IMR-90 (cell line): ENCODE measurements around the gene LDHD. TPM values are rescaled to one million over a fixed set of nuclear protein-coding genes. Genes with fewer than 3 reads are reported as not detected.

Experiments used
- ATAC-seq: fragments of 200-7000 bp; cut with Tn5 transposase; 2 replicates; pipeline ENCODE4 v1.9.1; 2020; ENCODE audit warnings: low read depth, mild to moderate bottlenecking, moderate library complexity
- BruUV-seq: library from RNA; stranded (reverse); fragments of 400-500 nt; replicated peaks from 2 replicates; lab custom pipeline; 2021; lab: Mats Ljungman, UMichigan
- CTCF ChIA-PET: fragments of 300-600 bp; formaldehyde crosslinking; extraction: SDS; loops from one replicate; lab custom pipeline; 2021; ENCODE audit warnings: antibody characterized with exemption; lab: Yijun Ruan, JAX
- POLR2A ChIA-PET: fragments of 300-600 bp; sonication (Branson Sonifier 250); formaldehyde crosslinking; loops from one replicate; lab custom pipeline; 2022; ENCODE audit warnings: antibody characterized with exemption; ENCODE audit not compliant: unreplicated experiment; lab: Charles Lee
- DNase-seq: peaks from one replicate; pipeline ENCODE4 v3.0.0; 2013
- H2AFZ ChIP-seq: replicated peaks from 2 replicates; pipeline ENCODE3; 2013; ENCODE audit warnings: low read length, mild to moderate bottlenecking; ENCODE audit not compliant: poor library complexity
- H2AK5ac ChIP-seq: 2 replicates; pipeline ENCODE4 v1.6.1; 2013; ENCODE audit warnings: low read depth, low read length, inconsistent platforms
- H2AK9ac ChIP-seq: replicated peaks from 2 replicates; pipeline ENCODE3; 2013; ENCODE audit warnings: mild to moderate bottlenecking, low read depth, low read length, moderate library complexity; ENCODE audit not compliant: poor library complexity
- H2BK120ac ChIP-seq: 2 replicates; pipeline ENCODE4 v1.6.1; 2013; ENCODE audit warnings: low read depth, low read length, inconsistent platforms
- H2BK15ac ChIP-seq: 3 replicates; pipeline ENCODE4 v1.6.1; 2013; ENCODE audit warnings: low read depth, low read length, inconsistent platforms
- H2BK20ac ChIP-seq: 2 replicates; pipeline ENCODE4 v1.6.1; 2013; ENCODE audit warnings: low read depth, mild to moderate bottlenecking, inconsistent platforms, low read length, moderate library complexity
- H2BK5ac ChIP-seq: 2 replicates; pipeline ENCODE4 v1.6.1; 2013; ENCODE audit warnings: mild to moderate bottlenecking, low read depth, low read length, inconsistent platforms; ENCODE audit not compliant: poor library complexity, severe bottlenecking
- H3K14ac ChIP-seq: replicated peaks from 2 replicates; pipeline ENCODE4 v1.6.1; 2013; ENCODE audit warnings: low read depth, low read length, inconsistent platforms
- H3K18ac ChIP-seq: 2 replicates; pipeline ENCODE4 v1.6.1; 2013; ENCODE audit warnings: low read depth, low read length, control low read depth
- H3K23ac ChIP-seq: 2 replicates; pipeline ENCODE4 v1.6.1; 2013; ENCODE audit warnings: low read depth, low read length, inconsistent platforms
- H3K27ac ChIP-seq: 2 replicates; pipeline ENCODE4 v1.5.1; 2013; ENCODE audit warnings: mild to moderate bottlenecking, control low read depth, low read length; ENCODE audit not compliant: insufficient read depth
- H3K27me3 ChIP-seq: 2 replicates; pipeline ENCODE4 v1.6.1; 2013; ENCODE audit warnings: low read length; ENCODE audit not compliant: control insufficient read depth, insufficient read depth
- H3K36me3 ChIP-seq: 2 replicates; pipeline ENCODE4 v1.6.1; 2013; ENCODE audit warnings: low read length, mixed read lengths; ENCODE audit not compliant: control insufficient read depth, insufficient read depth
- H3K4ac ChIP-seq: 2 replicates; pipeline ENCODE4 v1.6.1; 2013; ENCODE audit warnings: low read depth, low read length, inconsistent platforms
- H3K4me1 ChIP-seq: 2 replicates; pipeline ENCODE4 v1.6.1; 2013; ENCODE audit warnings: low read length, mixed read lengths; ENCODE audit not compliant: control insufficient read depth, insufficient read depth
- H3K4me2 ChIP-seq: 2 replicates; pipeline ENCODE4 v1.6.1; 2013; ENCODE audit warnings: low read depth, mild to moderate bottlenecking, control low read depth, low read length, moderate library complexity
- H3K4me3 ChIP-seq: 2 replicates; pipeline ENCODE4 v1.5.1; 2013; ENCODE audit warnings: low read depth, mild to moderate bottlenecking, control low read depth, low read length, moderate library complexity; ENCODE audit not compliant: insufficient read depth
- H3K56ac ChIP-seq: 2 replicates; pipeline ENCODE4 v1.6.1; 2013; ENCODE audit warnings: low read length, inconsistent platforms; ENCODE audit not compliant: insufficient read depth; ENCODE audit errors: extremely low read depth
- H3K79me1 ChIP-seq, 2 experiments: 2 replicates each; pipeline ENCODE4 v1.6.1; 2013; ENCODE audit warnings: low read length in 2 of 2, inconsistent platforms in 1 of 2, low read depth in 1 of 2
- H3K9ac ChIP-seq: 2 replicates; pipeline ENCODE4 v1.6.1; 2013; ENCODE audit warnings: low read depth, low read length, control low read depth
- H3K9me1 ChIP-seq: 2 replicates; pipeline ENCODE4 v1.6.1; 2013; ENCODE audit warnings: low read length, inconsistent platforms; ENCODE audit not compliant: insufficient read depth
- H3K9me3 ChIP-seq: 2 replicates; pipeline ENCODE4 v1.6.1; 2013; ENCODE audit warnings: low read length; ENCODE audit not compliant: control insufficient read depth, insufficient read depth
- H4K20me1 ChIP-seq: 2 replicates; pipeline ENCODE4 v1.6.1; 2013; ENCODE audit warnings: low read length, inconsistent platforms; ENCODE audit not compliant: insufficient read depth
- H4K5ac ChIP-seq: 2 replicates; pipeline ENCODE4 v1.6.1; 2013; ENCODE audit warnings: mild to moderate bottlenecking, low read depth, low read length, control low read depth
- H4K8ac ChIP-seq, 2 experiments: 2 replicates each; pipeline ENCODE4 v1.6.1; 2013; ENCODE audit warnings: low read depth in 2 of 2, low read length in 2 of 2, control low read depth in 1 of 2, inconsistent platforms in 1 of 2
- H4K91ac ChIP-seq: 2 replicates; pipeline ENCODE4 v1.6.1; 2013; ENCODE audit warnings: low read depth, low read length, inconsistent platforms; ENCODE audit not compliant: insufficient read depth
- BHLHE40 ChIP-seq: fragments of 150-350 bp; IDR thresholded peaks from 2 replicates; pipeline ENCODE4 v1.6.1; 2016; ENCODE audit warnings: mild to moderate bottlenecking, low read depth, low read length
- CHD1 ChIP-seq: IDR thresholded peaks from 2 replicates; pipeline ENCODE4 v1.6.1; 2012; ENCODE audit warnings: low read depth, low read length, improper control_type of control experiment
- FOS ChIP-seq: fragments of 150-350 bp; IDR thresholded peaks from 2 replicates; pipeline ENCODE4 v1.6.1; 2016; ENCODE audit warnings: low read depth, low read length
- MAFK ChIP-seq: IDR thresholded peaks from 2 replicates; pipeline ENCODE4 v1.6.1; 2012; ENCODE audit warnings: low read depth, low read length, improper control_type of control experiment
- MAZ ChIP-seq: IDR thresholded peaks from 2 replicates; pipeline ENCODE4 v1.6.1; 2012; ENCODE audit warnings: low read depth, mild to moderate bottlenecking, low read length, improper control_type of control experiment, moderate library complexity, borderline replicate concordance
- RAD21 ChIP-seq: IDR thresholded peaks from 2 replicates; pipeline ENCODE4 v1.6.1; 2012; ENCODE audit warnings: low read length, improper control_type of control experiment
- WGBS, 2 experiments: methylation state at CpG; one replicate each; pipeline versions ENCODE4 v1.1.5 to v1.1.7; 2013; ENCODE audit warnings: missing lambda C conversion rate in 2 of 2; ENCODE audit not compliant: insufficient read length in 1 of 2; ENCODE audit errors: extremely low coverage in 2 of 2; 5-methylcytosine and 5-hydroxymethylcytosine counted together
- dilution Hi-C: fragments of 300-500 bp; cut with HindIII; formaldehyde crosslinking; loops from one replicate; pipeline ENCODE4 v1.14.3; 2018; ENCODE audit warnings: low sequenced_read_pairs; ENCODE audit not compliant: unreplicated experiment
- in situ Hi-C: fragments of 300-500 bp; cut with MboI; formaldehyde crosslinking; loops from 3 replicates; pipeline ENCODE4 v1.14.3; 2019; ENCODE audit warnings: low sequenced_read_pairs, inconsistent platforms, mixed read lengths
- intact Hi-C: fragments of 100-400 bp; cut with micrococcal nuclease; formaldehyde crosslinking; loops from 2 replicates; pipeline ENCODE4 v1.10.0; 2022
- polyA plus RNA-seq, 3 experiments: library from polyadenylated mRNA; depleted of rRNA; stranded (reverse); fragments of >200 nt; gene quantifications; 2 replicates each; pipeline ENCODE4 v1.2.3, GENCODE V29; 2012; ENCODE audit warnings: low replicate concordance in 1 of 3
- total RNA-seq: library from RNA; depleted of rRNA; stranded (reverse); fragments of >200 nt; gene quantifications from 2 replicates; pipeline ENCODE4 v1.2.3, GENCODE V29; 2012
- TF ChIP-seq, protein P1 (sequence below): fragments of 150-350 bp; IDR thresholded peaks from 2 replicates; pipeline ENCODE4 v1.6.1; 2017; ENCODE audit warnings: mild to moderate bottlenecking, antibody characterized with exemption, low read length, low read depth

The LDHD gene
- total and polyA plus RNA-seq, 2 of the 4 experiments (the other 2 are of a cell fraction), result under 0.01 to 0.26 TPM

DNA sequence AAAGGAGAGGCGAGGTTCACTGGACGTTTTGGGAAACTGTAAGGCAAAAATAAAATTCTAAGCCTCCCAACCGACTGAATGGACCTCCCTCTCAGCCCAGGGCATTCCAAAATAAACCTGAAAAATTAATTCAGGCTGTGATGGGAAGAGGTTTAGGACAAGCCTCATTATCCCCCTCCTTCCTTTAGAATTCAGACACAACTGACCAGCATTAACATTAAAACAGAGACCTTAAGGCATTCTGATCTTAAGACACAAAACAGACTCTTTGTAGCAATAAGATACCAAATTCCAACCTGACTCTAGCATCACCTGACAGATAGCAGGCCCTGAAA, 298 bp upstream of the LDHD start:
- H3K56ac ChIP-seq, result no peak overlapping the region
- no peak overlapping the region for H4K8ac ChIP-seq
- H4K5ac ChIP-seq, result no peak overlapping the region
- no peaks in the 10 kb centered on the region for H3K36me3 ChIP-seq
- dilution Hi-C loops, result no loop called here
- H3K23ac ChIP-seq, result no peak overlapping the region
- H3K9me3 ChIP-seq, result peaks cover under 1% of the 10 kb centered on the region; the same call in 1 of the 2 replicates
- no peak overlapping the region for H2BK5ac ChIP-seq
- no peak overlapping the region for H3K4ac ChIP-seq
- no peak overlapping the region for H3K4me3 ChIP-seq
- H3K9me1 ChIP-seq, result no peaks in the 10 kb centered on the region; the same call in 1 of the 2 replicates
- no peak for ATAC-seq
- no peak overlapping the region for H3K27ac ChIP-seq
- intact Hi-C loops, result no loop called here
- H2AK5ac ChIP-seq, result no peak overlapping the region
- DNase-seq, result no peak
- ChIA-PET CTCF (no interaction called here), POLR2A (no interaction called here)
- H3K9ac ChIP-seq, result no peak overlapping the region
- WGBS, 2 experiments, result no CpG with 5 or more reads among the region's 3 CpGs
- no peak overlapping the region for H2BK15ac ChIP-seq
- BruUV-seq, result no TSS peak
- H3K14ac ChIP-seq, result no peak overlapping the region
- H3K4me2 ChIP-seq, result no peak overlapping the region
- H3K79me1 ChIP-seq, result no peaks in the 10 kb centered on the region
- no peak overlapping the region for H2AK9ac ChIP-seq
- H4K91ac ChIP-seq, result no peak overlapping the region
- in situ Hi-C loops, result no loop called here
- H3K4me1 ChIP-seq, result no peaks in the 10 kb centered on the region
- TF ChIP-seq MAFK, result no peak
- TF ChIP-seq BHLHE40, result no peak
- no peak for TF ChIP-seq MAZ
- TF ChIP-seq, protein P1, sequence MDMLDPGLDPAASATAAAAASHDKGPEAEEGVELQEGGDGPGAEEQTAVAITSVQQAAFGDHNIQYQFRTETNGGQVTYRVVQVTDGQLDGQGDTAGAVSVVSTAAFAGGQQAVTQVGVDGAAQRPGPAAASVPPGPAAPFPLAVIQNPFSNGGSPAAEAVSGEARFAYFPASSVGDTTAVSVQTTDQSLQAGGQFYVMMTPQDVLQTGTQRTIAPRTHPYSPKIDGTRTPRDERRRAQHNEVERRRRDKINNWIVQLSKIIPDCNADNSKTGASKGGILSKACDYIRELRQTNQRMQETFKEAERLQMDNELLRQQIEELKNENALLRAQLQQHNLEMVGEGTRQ, result no peak
- no peak for TF ChIP-seq FOS
- no peak for TF ChIP-seq RAD21
- no peak for TF ChIP-seq CHD1
- peaks cover under 1% of the 10 kb centered on the region; the same call in 1 of the 2 replicates for H4K20me1 ChIP-seq
- no peak overlapping the region for H2BK20ac ChIP-seq
- no peaks in the 10 kb centered on the region for H3K27me3 ChIP-seq
- no peak overlapping the region for H3K18ac ChIP-seq
- no peak overlapping the region for H2BK120ac ChIP-seq
- H2AFZ ChIP-seq, result peak overlapping the region; percentile 82
